ENCODE results near the gene LMOD2. TPM values are rescaled to one million over a fixed set of nuclear protein-coding genes. Genes with fewer than 3 reads are reported as not detected.

The LMOD2 gene
- total and polyA plus RNA-seq, 9 of the 15 experiments (the other 6 are each of a cell fraction or from before 2014, with no cell fraction given): 0.04 TPM; not detected in 8

DNA sequence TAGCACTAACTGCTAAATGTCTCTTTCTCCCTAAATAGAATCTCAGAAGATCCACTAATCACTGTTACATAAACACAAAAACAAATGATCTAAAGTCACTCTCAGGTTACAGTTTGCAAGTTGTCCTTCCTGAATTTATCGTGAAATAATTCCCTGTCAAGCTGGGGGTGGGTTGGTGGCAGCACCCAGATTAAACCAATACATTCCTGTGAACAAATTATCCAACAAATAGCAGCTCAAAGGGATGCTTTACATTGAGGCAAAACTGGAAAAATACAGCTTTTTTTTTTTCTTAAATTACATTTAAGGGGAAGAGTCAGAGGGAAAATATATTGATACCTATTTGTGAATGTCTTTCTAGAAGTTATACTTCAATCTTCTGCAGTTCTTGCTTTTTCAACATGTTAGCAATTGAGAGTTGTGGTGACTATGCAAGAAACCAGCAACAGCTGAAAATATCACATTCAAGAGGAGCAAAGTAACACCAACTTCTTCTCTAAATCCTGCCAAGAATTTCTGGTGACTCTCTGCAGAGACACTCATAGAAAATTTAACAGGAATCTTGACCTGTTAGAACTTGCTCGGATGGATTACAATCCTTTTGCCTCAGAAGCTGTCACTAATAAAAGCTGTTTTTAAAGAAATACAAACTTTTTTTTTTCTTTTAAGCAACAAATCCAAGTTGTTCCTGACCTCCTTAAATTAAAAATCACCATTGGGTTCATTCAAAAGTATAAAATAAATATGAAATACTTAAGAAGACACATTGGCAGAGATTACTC, 18.9 kb downstream of the LMOD2 start (continued):
- TF ChIP-seq, protein P1, sequence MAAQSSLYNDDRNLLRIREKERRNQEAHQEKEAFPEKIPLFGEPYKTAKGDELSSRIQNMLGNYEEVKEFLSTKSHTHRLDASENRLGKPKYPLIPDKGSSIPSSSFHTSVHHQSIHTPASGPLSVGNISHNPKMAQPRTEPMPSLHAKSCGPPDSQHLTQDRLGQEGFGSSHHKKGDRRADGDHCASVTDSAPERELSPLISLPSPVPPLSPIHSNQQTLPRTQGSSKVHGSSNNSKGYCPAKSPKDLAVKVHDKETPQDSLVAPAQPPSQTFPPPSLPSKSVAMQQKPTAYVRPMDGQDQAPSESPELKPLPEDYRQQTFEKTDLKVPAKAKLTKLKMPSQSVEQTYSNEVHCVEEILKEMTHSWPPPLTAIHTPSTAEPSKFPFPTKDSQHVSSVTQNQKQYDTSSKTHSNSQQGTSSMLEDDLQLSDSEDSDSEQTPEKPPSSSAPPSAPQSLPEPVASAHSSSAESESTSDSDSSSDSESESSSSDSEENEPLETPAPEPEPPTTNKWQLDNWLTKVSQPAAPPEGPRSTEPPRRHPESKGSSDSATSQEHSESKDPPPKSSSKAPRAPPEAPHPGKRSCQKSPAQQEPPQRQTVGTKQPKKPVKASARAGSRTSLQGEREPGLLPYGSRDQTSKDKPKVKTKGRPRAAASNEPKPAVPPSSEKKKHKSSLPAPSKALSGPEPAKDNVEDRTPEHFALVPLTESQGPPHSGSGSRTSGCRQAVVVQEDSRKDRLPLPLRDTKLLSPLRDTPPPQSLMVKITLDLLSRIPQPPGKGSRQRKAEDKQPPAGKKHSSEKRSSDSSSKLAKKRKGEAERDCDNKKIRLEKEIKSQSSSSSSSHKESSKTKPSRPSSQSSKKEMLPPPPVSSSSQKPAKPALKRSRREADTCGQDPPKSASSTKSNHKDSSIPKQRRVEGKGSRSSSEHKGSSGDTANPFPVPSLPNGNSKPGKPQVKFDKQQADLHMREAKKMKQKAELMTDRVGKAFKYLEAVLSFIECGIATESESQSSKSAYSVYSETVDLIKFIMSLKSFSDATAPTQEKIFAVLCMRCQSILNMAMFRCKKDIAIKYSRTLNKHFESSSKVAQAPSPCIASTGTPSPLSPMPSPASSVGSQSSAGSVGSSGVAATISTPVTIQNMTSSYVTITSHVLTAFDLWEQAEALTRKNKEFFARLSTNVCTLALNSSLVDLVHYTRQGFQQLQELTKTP (IDR thresholded peaks at IDR 0.05; ENCODE audit: low read depth in 1 of 2, partially characterized antibody in 2 of 2): no peak
- TF ChIP-seq SMARCA4 (IDR thresholded peaks at IDR 0.05) (no peak), HDAC3 (IDR thresholded peaks at IDR 0.05; ENCODE audit: borderline replicate concordance, partially characterized antibody) (no peak), ZNF778 (CRISPR knock-in tag; IDR thresholded peaks at IDR 0.05) (no peak)

DNA sequence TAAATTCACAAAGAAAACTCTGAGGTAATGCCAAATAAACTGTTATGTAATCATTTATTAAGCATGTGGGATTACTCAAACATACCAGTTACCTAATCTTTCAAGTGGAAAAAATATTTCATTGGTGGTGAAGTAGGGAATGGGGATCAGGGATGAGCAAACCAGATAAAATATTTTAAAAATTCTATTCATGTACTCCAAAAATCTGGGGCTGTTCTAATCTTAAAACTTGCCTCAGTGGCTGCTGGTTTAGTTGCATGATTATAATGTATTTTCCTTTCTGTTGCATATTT, 19.5 kb downstream of the LMOD2 start:
- FAIRE-seq: no peak
- Histone ChIP-seq H4K20me1 (replicated peaks; ENCODE audit: control insufficient read depth, insufficient read depth, low read length) (no peaks in the 10 kb centered on the region), H3K36me3 (ENCODE audit: control insufficient read depth, insufficient read depth, low read length) (0 out of 3 replicates have a peak, but pooled peaks cover 5% of the 10 kb centered on the region), H3K27me3 (ENCODE audit: control insufficient read depth in 2 of 2, insufficient read depth in 2 of 2, low read length in 2 of 2) (no peaks in the 10 kb centered on the region), H3K79me2 (ENCODE audit: control insufficient read depth, insufficient read depth, low read length) (no peaks in the 10 kb centered on the region), H3K4me3 (no peak overlapping the region), H3K4me2 (ENCODE audit: insufficient read depth, low read length) (no peak overlapping the region), H3K9ac (ENCODE audit: insufficient read depth in 1 of 2, low read depth in 2 of 2, low read length in 2 of 2) (no peak overlapping the region), H3K4me1 (replicated peaks in 1 of 2; ENCODE audit: control insufficient read depth in 2 of 2, insufficient read depth in 2 of 2, low read length in 2 of 2) (no peaks in the 10 kb centered on the region), H3K27ac (ENCODE audit: extremely low read depth, low read depth, low read length) (no peak overlapping the region), H3K9me1 (ENCODE audit: control insufficient read depth, insufficient read depth, low read length) (no peaks in the 10 kb centered on the region), H3K9me3 (replicated peaks; ENCODE audit: control insufficient read depth, insufficient read depth, low read depth, low read length) (no peaks in the 10 kb centered on the region), H2AFZ (ENCODE audit: low read depth, low read length) (no peak overlapping the region)
- intact Hi-C loops (cut with micrococcal nuclease) (no loop called here), in situ Hi-C loops (cut with MboI) (no loop called here)
- POLR2A ChIA-PET: interaction anchor here (0.5 to 0.6 kb wide), 2 partner anchors 132 to 218 kb away, joined by 3 to 4 read pairs; no protein-coding TSS in a partner anchor
- CTCF ChIA-PET (ENCODE audit: low intra/inter-chr PET ratio): no interaction called here
- no peak for ATAC-seq
- TF ChIP-seq CEBPG (CRISPR knock-in tag; IDR thresholded peaks at IDR 0.05) (no peak), CEBPG (tag; conservative IDR thresholded peaks at IDR 0.05 in 1 of 2, IDR thresholded peaks at IDR 0.05 in 1 of 2) (peak in 1 of 2 experiments; percentile 43; a peak in 1 of 4 replicates)
- TF ChIP-seq, protein P2, sequence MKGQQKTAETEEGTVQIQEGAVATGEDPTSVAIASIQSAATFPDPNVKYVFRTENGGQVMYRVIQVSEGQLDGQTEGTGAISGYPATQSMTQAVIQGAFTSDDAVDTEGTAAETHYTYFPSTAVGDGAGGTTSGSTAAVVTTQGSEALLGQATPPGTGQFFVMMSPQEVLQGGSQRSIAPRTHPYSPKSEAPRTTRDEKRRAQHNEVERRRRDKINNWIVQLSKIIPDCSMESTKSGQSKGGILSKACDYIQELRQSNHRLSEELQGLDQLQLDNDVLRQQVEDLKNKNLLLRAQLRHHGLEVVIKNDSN (CRISPR knock-in tag; IDR thresholded peaks at IDR 0.05): no peak
- no peak for DNase-seq (ENCODE audit: extremely low read depth in 1 of 4, low spot score in 3 of 4)
- BruUV-seq (replicated peaks): no TSS peak
